Prostate gland (tissue), 2 donors: ENCODE data around the gene GALNTL6.

ENCODE experiments used
- CTCF ChIP-seq, 4 experiments: fragments of 200-600 bp in 2 of 4; fragments of 450-650 bp in 2 of 4; sonication (generic) in 2 of 4; IDR thresholded peaks; 1 replicate in 3 of 4; 2 replicates in 1 of 4; pipeline ENCODE4 v1.5.1; 2016 to 2019; ENCODE audit warnings: antibody characterized with exemption in 4 of 4, mild to moderate bottlenecking in 2 of 4, moderate library complexity in 2 of 4
- POLR2AphosphoS5 ChIP-seq: sonication (generic); formaldehyde crosslinking; IDR thresholded peaks from one replicate; pipeline ENCODE4 v1.6.1; 2017; ENCODE audit warnings: antibody characterized with exemption

GRCh38 chr4:172793565-172794306 lies 980.5 kb downstream of the GALNTL6 start:
- TF ChIP-seq CTCF (IDR thresholded peaks at IDR 0.05) (no peak), POLR2AphosphoS5 (no peak)
